Panc1 (cell line): Measurements from ENCODE around the gene CLCN7. TPM values are rescaled to one million over a fixed set of nuclear protein-coding genes. Genes with fewer than 3 reads are reported as not detected.

ENCODE experiments used
- ATAC-seq: fragments of 200-7000 bp; cut with Tn5 transposase; 2 replicates; pipeline ENCODE4 v1.9.1; 2020; ENCODE audit warnings: mild to moderate bottlenecking, moderate library complexity
- BruUV-seq: library from RNA; stranded (reverse); fragments of 400-500 nt; replicated peaks from 2 replicates; lab custom pipeline; 2021; lab: Mats Ljungman, UMichigan
- CTCF ChIA-PET: fragments of 300-600 bp; sonication (Branson Sonifier 250); formaldehyde crosslinking; loops from one replicate; lab custom pipeline; 2022; ENCODE audit warnings: antibody characterized with exemption; lab: Charles Lee
- POLR2A ChIA-PET: fragments of 300-600 bp; sonication (Branson Sonifier 250); formaldehyde crosslinking; loops from one replicate; lab custom pipeline; 2022; ENCODE audit warnings: antibody characterized with exemption; lab: Charles Lee
- DNase-seq: peaks from one replicate; pipeline ENCODE4 v3.0.0-alpha.2; 2010; ENCODE audit warnings: low read depth, low spot score
- H3K27ac ChIP-seq: 2 replicates; pipeline ENCODE4 v1.5.1; 2011; ENCODE audit warnings: mild to moderate bottlenecking, low read length, inconsistent platforms
- H3K27me3 ChIP-seq: fragments of 200-500 bp; sonication (Bioruptor generic); 2 replicates; pipeline ENCODE4 v1.6.0; 2014; ENCODE audit warnings: low read length, inconsistent platforms; ENCODE audit not compliant: control insufficient read depth, insufficient read depth
- H3K36me3 ChIP-seq: fragments of 200-500 bp; sonication (Bioruptor generic); 2 replicates; pipeline ENCODE4 v1.5.1; 2014; ENCODE audit warnings: inconsistent platforms, mild to moderate bottlenecking, low read length, moderate library complexity; ENCODE audit not compliant: control insufficient read depth, insufficient read depth
- H3K4me1 ChIP-seq: 2 replicates; pipeline ENCODE4 v1.5.1; 2011; ENCODE audit warnings: inconsistent platforms, mild to moderate bottlenecking, low read length, moderate library complexity; ENCODE audit not compliant: control insufficient read depth, insufficient read depth
- H3K4me3 ChIP-seq, 2 experiments: 2 replicates each; pipeline ENCODE4 v1.5.1; 2011 to 2012; ENCODE audit warnings: low read depth in 2 of 2, low read length in 2 of 2, mild to moderate bottlenecking in 2 of 2, inconsistent platforms in 1 of 2, moderate library complexity in 1 of 2
- H3K9me3 ChIP-seq: fragments of 200-500 bp; sonication (Bioruptor generic); 2 replicates; pipeline ENCODE4 v1.5.1; 2014; ENCODE audit warnings: low read depth, mild to moderate bottlenecking, inconsistent platforms, low read length, moderate library complexity; ENCODE audit not compliant: control insufficient read depth, insufficient read depth
- POLR2AphosphoS5 ChIP-seq: IDR thresholded peaks from 2 replicates; pipeline ENCODE4 v1.6.1; 2012; ENCODE audit warnings: mild to moderate bottlenecking, low read depth, low read length, moderate library complexity
- SIN3A ChIP-seq: IDR thresholded peaks from 2 replicates; pipeline ENCODE4 v1.6.1; 2012; ENCODE audit warnings: low read depth, mild to moderate bottlenecking, low read length, moderate library complexity, borderline replicate concordance; ENCODE audit not compliant: insufficient read depth
- TCF7L2 ChIP-seq: IDR thresholded peaks from 2 replicates; pipeline ENCODE4 v1.6.1; 2011; ENCODE audit warnings: mild to moderate bottlenecking, low read depth, low read length, inconsistent platforms
- in situ Hi-C: cut with HindIII; loops from 2 replicates; pipeline ENCODE4 v1.10.0; 2016; ENCODE audit warnings: low sequenced_read_pairs, low pct_unique_long_range_greater_than_20kb
- intact Hi-C: fragments of 100-400 bp; cut with micrococcal nuclease; formaldehyde crosslinking; loops from one replicate; pipeline ENCODE4 v1.10.0; 2022; ENCODE audit not compliant: unreplicated experiment
- total RNA-seq: library from RNA; stranded (reverse); gene quantifications from one replicate; pipeline ENCODE4 v1.2.1, GENCODE V29; 2021; ENCODE audit not compliant: unreplicated experiment
- TF ChIP-seq, protein P1 (sequence below): fragments of 450-650 bp; IDR thresholded peaks from 2 replicates; pipeline ENCODE4 v1.5.1; 2017; ENCODE audit warnings: mild to moderate bottlenecking
- TF ChIP-seq, protein P2 (sequence below), 2 experiments: IDR thresholded peaks; 2 replicates each; pipeline ENCODE4 v1.6.1; 2011 to 2012; ENCODE audit warnings: low read depth in 2 of 2, control low read depth in 1 of 2, low read length in 1 of 2, mild to moderate bottlenecking in 1 of 2, moderate library complexity in 1 of 2; ENCODE audit not compliant: insufficient read depth in 1 of 2

The CLCN7 gene
- total RNA-seq, 1 experiment from 2014 or later, result 179 TPM

- H3K9me3 ChIP-seq, result no peaks in the 10 kb centered on the region
- in situ Hi-C loops, result no loop called here
- TF ChIP-seq, protein P1, sequence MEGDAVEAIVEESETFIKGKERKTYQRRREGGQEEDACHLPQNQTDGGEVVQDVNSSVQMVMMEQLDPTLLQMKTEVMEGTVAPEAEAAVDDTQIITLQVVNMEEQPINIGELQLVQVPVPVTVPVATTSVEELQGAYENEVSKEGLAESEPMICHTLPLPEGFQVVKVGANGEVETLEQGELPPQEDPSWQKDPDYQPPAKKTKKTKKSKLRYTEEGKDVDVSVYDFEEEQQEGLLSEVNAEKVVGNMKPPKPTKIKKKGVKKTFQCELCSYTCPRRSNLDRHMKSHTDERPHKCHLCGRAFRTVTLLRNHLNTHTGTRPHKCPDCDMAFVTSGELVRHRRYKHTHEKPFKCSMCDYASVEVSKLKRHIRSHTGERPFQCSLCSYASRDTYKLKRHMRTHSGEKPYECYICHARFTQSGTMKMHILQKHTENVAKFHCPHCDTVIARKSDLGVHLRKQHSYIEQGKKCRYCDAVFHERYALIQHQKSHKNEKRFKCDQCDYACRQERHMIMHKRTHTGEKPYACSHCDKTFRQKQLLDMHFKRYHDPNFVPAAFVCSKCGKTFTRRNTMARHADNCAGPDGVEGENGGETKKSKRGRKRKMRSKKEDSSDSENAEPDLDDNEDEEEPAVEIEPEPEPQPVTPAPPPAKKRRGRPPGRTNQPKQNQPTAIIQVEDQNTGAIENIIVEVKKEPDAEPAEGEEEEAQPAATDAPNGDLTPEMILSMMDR, result no peak
- TF ChIP-seq, protein P2, sequence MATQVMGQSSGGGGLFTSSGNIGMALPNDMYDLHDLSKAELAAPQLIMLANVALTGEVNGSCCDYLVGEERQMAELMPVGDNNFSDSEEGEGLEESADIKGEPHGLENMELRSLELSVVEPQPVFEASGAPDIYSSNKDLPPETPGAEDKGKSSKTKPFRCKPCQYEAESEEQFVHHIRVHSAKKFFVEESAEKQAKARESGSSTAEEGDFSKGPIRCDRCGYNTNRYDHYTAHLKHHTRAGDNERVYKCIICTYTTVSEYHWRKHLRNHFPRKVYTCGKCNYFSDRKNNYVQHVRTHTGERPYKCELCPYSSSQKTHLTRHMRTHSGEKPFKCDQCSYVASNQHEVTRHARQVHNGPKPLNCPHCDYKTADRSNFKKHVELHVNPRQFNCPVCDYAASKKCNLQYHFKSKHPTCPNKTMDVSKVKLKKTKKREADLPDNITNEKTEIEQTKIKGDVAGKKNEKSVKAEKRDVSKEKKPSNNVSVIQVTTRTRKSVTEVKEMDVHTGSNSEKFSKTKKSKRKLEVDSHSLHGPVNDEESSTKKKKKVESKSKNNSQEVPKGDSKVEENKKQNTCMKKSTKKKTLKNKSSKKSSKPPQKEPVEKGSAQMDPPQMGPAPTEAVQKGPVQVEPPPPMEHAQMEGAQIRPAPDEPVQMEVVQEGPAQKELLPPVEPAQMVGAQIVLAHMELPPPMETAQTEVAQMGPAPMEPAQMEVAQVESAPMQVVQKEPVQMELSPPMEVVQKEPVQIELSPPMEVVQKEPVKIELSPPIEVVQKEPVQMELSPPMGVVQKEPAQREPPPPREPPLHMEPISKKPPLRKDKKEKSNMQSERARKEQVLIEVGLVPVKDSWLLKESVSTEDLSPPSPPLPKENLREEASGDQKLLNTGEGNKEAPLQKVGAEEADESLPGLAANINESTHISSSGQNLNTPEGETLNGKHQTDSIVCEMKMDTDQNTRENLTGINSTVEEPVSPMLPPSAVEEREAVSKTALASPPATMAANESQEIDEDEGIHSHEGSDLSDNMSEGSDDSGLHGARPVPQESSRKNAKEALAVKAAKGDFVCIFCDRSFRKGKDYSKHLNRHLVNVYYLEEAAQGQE (IDR thresholded peaks at IDR 0.05; ENCODE audit: insufficient read depth in 1 of 2, low read depth in 2 of 2, low read length in 1 of 2), result no peak
- no peak for TF ChIP-seq POLR2AphosphoS5
- TF ChIP-seq TCF7L2, result no peak
- TF ChIP-seq SIN3A, result no peak
- DNase-seq (no peak), ATAC-seq (no peak)
- BruUV-seq, result no TSS peak
- ChIA-PET POLR2A (no interaction called here), CTCF (no interaction called here)
- H3K27me3 ChIP-seq, result no peaks in the 10 kb centered on the region
- intact Hi-C loops, result no loop called here
- no peaks in the 10 kb centered on the region for H3K36me3 ChIP-seq
- no peak overlapping the region for H3K4me3 ChIP-seq
- no peak overlapping the region for H3K27ac ChIP-seq
- no peaks in the 10 kb centered on the region for H3K4me1 ChIP-seq
Measured at GRCh38 chr16:1519831-1520230, 45.0 kb upstream of the CLCN7 start.

DNA sequence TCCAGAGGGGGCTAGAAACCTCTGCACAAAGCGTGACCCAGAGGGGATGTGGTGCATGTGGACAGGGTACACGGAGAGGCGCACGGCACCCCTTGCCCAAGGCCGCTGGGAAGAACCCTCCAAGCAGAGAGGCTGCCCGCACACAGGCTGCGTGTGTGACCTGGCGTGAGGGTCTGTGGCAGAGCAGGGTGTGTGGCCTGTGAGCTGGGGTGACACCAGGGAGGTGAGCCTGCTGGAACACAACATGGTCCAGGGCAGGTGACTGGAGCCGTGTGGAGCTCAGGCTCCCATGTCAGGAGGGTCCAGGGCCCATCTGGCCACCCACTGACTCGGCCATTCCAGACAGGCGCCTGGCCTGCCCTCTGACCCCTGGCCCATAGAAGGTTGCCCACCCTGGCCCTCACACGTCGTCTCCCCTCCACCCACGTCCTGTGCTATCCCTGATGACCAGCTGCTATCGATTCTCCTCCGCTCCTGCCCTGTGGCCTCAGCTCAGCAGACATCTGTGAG lies 43.9 kb upstream of the CLCN7 start:
- CTCF ChIA-PET, result no interaction called here
- intact Hi-C loops, result no loop called here

More for the DNA sequence above, 43.9 kb upstream of the CLCN7 start:
- no TSS peak for BruUV-seq
- Histone ChIP-seq H3K4me3 (no peak overlapping the region), H3K27ac (no peak overlapping the region), H3K4me1 (no peaks in the 10 kb centered on the region), H3K9me3 (no peaks in the 10 kb centered on the region), H3K36me3 (no peaks in the 10 kb centered on the region), H3K27me3 (no peaks in the 10 kb centered on the region)
- POLR2A ChIA-PET, result no interaction called here
- no peak for DNase-seq
- TF ChIP-seq, protein P2 (IDR thresholded peaks at IDR 0.05; ENCODE audit: insufficient read depth in 1 of 2, low read depth in 2 of 2, low read length in 1 of 2), result no peak
- TF ChIP-seq, protein P1, result no peak
- no peak for TF ChIP-seq TCF7L2
- no peak for TF ChIP-seq POLR2AphosphoS5
- TF ChIP-seq SIN3A, result no peak
- in situ Hi-C loops, result no loop called here
- ATAC-seq, result no peak
